ENCODE data around the gene RSBN1L. TPM values are rescaled to one million over a fixed set of nuclear protein-coding genes. Genes with fewer than 3 reads are reported as not detected.

RSBN1L gene
- polyA plus RNA-seq, 4 donors, result 6.4 to 17.5 (median 7.4) TPM

GRCh38 chr7:77727936-77728701 lies 31.9 kb downstream of the RSBN1L start:
- H3K4me1 ChIP-seq (ENCODE audit: control insufficient read depth in 3 of 3, insufficient read depth in 2 of 3, low read depth in 1 of 3, low read length in 2 of 3), result peaks cover 0 to 2% (median 0%) of the 10 kb centered on the region in 3 donors
- 45 to 74% (median 72%) methylated on average over 8 of the region's 8 CpGs for WGBS, 3 donors
- peaks cover 0 to 2% (median 0%) of the 10 kb centered on the region in 3 donors for H3K36me3 ChIP-seq (ENCODE audit: control insufficient read depth in 3 of 3, insufficient read depth in 2 of 3, low read depth in 1 of 3, low read length in 3 of 3)
- no peaks in the 10 kb centered on the region for H3K27me3 ChIP-seq (ENCODE audit: control insufficient read depth in 3 of 3, insufficient read depth in 3 of 3, low read length in 3 of 3)
- H3K4me3 ChIP-seq (ENCODE audit: low read depth in 1 of 3, low read length in 3 of 3), result no peak overlapping the region
- no peak for FAIRE-seq
- DNase-seq, result no peak
- no peak overlapping the region for H3K27ac ChIP-seq (ENCODE audit: low read depth in 1 of 3, low read length in 2 of 3)
- no peaks in the 10 kb centered on the region for H3K9me3 ChIP-seq (ENCODE audit: control insufficient read depth in 2 of 2, insufficient read depth in 1 of 2, low read depth in 1 of 2, low read length in 1 of 2)

GRCh38 chr7:77729574-77730348 lies 33.5 kb downstream of the RSBN1L start:
- peaks cover 0 to 7% (median 0%) of the 10 kb centered on the region in 3 donors for H3K4me1 ChIP-seq (ENCODE audit: control insufficient read depth in 3 of 3, insufficient read depth in 2 of 3, low read depth in 1 of 3, low read length in 2 of 3)
- no peak overlapping the region for H3K4me3 ChIP-seq (ENCODE audit: low read depth in 1 of 3, low read length in 3 of 3)
- H3K36me3 ChIP-seq (ENCODE audit: control insufficient read depth in 3 of 3, insufficient read depth in 2 of 3, low read depth in 1 of 3, low read length in 3 of 3), result peaks cover 0 to 2% (median 0%) of the 10 kb centered on the region in 3 donors
- no peaks in the 10 kb centered on the region for H3K27me3 ChIP-seq (ENCODE audit: control insufficient read depth in 3 of 3, insufficient read depth in 3 of 3, low read length in 3 of 3)
- no peak overlapping the region for H3K27ac ChIP-seq (ENCODE audit: low read depth in 1 of 3, low read length in 2 of 3)
- 92% methylated on average over 3 of the region's 3 CpGs for WGBS, 3 donors
- H3K9me3 ChIP-seq (ENCODE audit: control insufficient read depth in 2 of 2, insufficient read depth in 1 of 2, low read depth in 1 of 2, low read length in 1 of 2), result no peaks in the 10 kb centered on the region
- DNase-seq (no peak), FAIRE-seq (no peak)

- FAIRE-seq, result no peak
- no peak overlapping the region for H3K27ac ChIP-seq (ENCODE audit: low read depth in 1 of 3, low read length in 2 of 3)
- WGBS, 3 donors, result 46 to 69% (median 55%) methylated on average over 1 of the region's 1 CpG
Measured at GRCh38 chr7:77731716-77732115, 35.5 kb downstream of the RSBN1L start.

GRCh38 chr7:77734659-77735421 lies 38.6 kb downstream of the RSBN1L start:
- Histone ChIP-seq H3K4me3 (ENCODE audit: low read depth in 1 of 3, low read length in 3 of 3) (no peak overlapping the region), H3K4me1 (ENCODE audit: control insufficient read depth in 3 of 3, insufficient read depth in 2 of 3, low read depth in 1 of 3, low read length in 2 of 3) (peaks cover 0 to 7% (median 0%) of the 10 kb centered on the region in 3 donors), H3K36me3 (ENCODE audit: control insufficient read depth in 3 of 3, insufficient read depth in 2 of 3, low read depth in 1 of 3, low read length in 3 of 3) (peaks cover 0 to 8% (median 0%) of the 10 kb centered on the region in 3 donors), H3K27ac (ENCODE audit: low read depth in 1 of 3, low read length in 2 of 3) (peak overlapping the region in 1 of 3 donors; percentile 38), H3K27me3 (ENCODE audit: control insufficient read depth in 3 of 3, insufficient read depth in 3 of 3, low read length in 3 of 3) (no peaks in the 10 kb centered on the region), H3K9me3 (ENCODE audit: control insufficient read depth in 2 of 2, insufficient read depth in 1 of 2, low read depth in 1 of 2, low read length in 1 of 2) (no peaks in the 10 kb centered on the region)
- 12 to 65% (median 39%) methylated on average over 9 of the region's 9 CpGs for WGBS, 3 donors
- peak; percentile 95 for FAIRE-seq
- peak; percentile 45 to 91 for DNase-seq

More at GRCh38 chr7:77731716-77732115, 35.5 kb downstream of the RSBN1L start:
- Histone ChIP-seq H3K4me1 (ENCODE audit: control insufficient read depth in 3 of 3, insufficient read depth in 2 of 3, low read depth in 1 of 3, low read length in 2 of 3) (peaks cover 0 to 7% (median 0%) of the 10 kb centered on the region in 3 donors), H3K36me3 (ENCODE audit: control insufficient read depth in 3 of 3, insufficient read depth in 2 of 3, low read depth in 1 of 3, low read length in 3 of 3) (no peaks in the 10 kb centered on the region), H3K4me3 (ENCODE audit: low read depth in 1 of 3, low read length in 3 of 3) (no peak overlapping the region), H3K9me3 (ENCODE audit: control insufficient read depth in 2 of 2, insufficient read depth in 1 of 2, low read depth in 1 of 2, low read length in 1 of 2) (no peaks in the 10 kb centered on the region), H3K27me3 (ENCODE audit: control insufficient read depth in 3 of 3, insufficient read depth in 3 of 3, low read length in 3 of 3) (no peaks in the 10 kb centered on the region)
- no peak for DNase-seq

- Histone ChIP-seq H3K27me3 (ENCODE audit: control insufficient read depth in 3 of 3, insufficient read depth in 3 of 3, low read length in 3 of 3) (no peaks in the 10 kb centered on the region), H3K4me3 (ENCODE audit: low read depth in 1 of 3, low read length in 3 of 3) (no peak overlapping the region), H3K27ac (ENCODE audit: low read depth in 1 of 3, low read length in 2 of 3) (no peak overlapping the region), H3K9me3 (ENCODE audit: control insufficient read depth in 2 of 2, insufficient read depth in 1 of 2, low read depth in 1 of 2, low read length in 1 of 2) (no peaks in the 10 kb centered on the region), H3K4me1 (ENCODE audit: control insufficient read depth in 3 of 3, insufficient read depth in 2 of 3, low read depth in 1 of 3, low read length in 2 of 3) (peaks cover 0 to 7% (median 0%) of the 10 kb centered on the region in 3 donors), H3K36me3 (ENCODE audit: control insufficient read depth in 3 of 3, insufficient read depth in 2 of 3, low read depth in 1 of 3, low read length in 3 of 3) (peaks cover 0 to 8% (median 0%) of the 10 kb centered on the region in 3 donors)
- FAIRE-seq, result no peak
- WGBS, 3 donors, result 27 to 72% (median 51%) methylated on average over 1 of the region's 1 CpG
- no peak for DNase-seq
Measured at GRCh38 chr7:77735457-77735856, 39.2 kb downstream of the RSBN1L start.

GRCh38 chr7:77736991-77737390 lies 40.7 kb downstream of the RSBN1L start:
- no peak overlapping the region for H3K27ac ChIP-seq (ENCODE audit: low read depth in 1 of 3, low read length in 2 of 3)
- peaks cover 0 to 8% (median 0%) of the 10 kb centered on the region in 3 donors for H3K36me3 ChIP-seq (ENCODE audit: control insufficient read depth in 3 of 3, insufficient read depth in 2 of 3, low read depth in 1 of 3, low read length in 3 of 3)
- peaks cover 0 to 7% (median 0%) of the 10 kb centered on the region in 3 donors for H3K4me1 ChIP-seq (ENCODE audit: control insufficient read depth in 3 of 3, insufficient read depth in 2 of 3, low read depth in 1 of 3, low read length in 2 of 3)
- H3K9me3 ChIP-seq (ENCODE audit: control insufficient read depth in 2 of 2, insufficient read depth in 1 of 2, low read depth in 1 of 2, low read length in 1 of 2), result no peaks in the 10 kb centered on the region
- no peak overlapping the region for H3K4me3 ChIP-seq (ENCODE audit: low read depth in 1 of 3, low read length in 3 of 3)
- 92 to 96% (median 96%) methylated on average over 5 of the region's 5 CpGs for WGBS, 3 donors
- no peak for DNase-seq
- FAIRE-seq, result no peak
- no peaks in the 10 kb centered on the region for H3K27me3 ChIP-seq (ENCODE audit: control insufficient read depth in 3 of 3, insufficient read depth in 3 of 3, low read length in 3 of 3)

- FAIRE-seq, result no peak
- H3K27me3 ChIP-seq (ENCODE audit: control insufficient read depth in 3 of 3, insufficient read depth in 3 of 3, low read length in 3 of 3), result no peaks in the 10 kb centered on the region
Measured at GRCh38 chr7:77738382-77738781, 42.1 kb downstream of the RSBN1L start.

GRCh38 chr7:77738871-77739270 lies 42.6 kb downstream of the RSBN1L start:
- Histone ChIP-seq H3K36me3 (ENCODE audit: control insufficient read depth in 3 of 3, insufficient read depth in 2 of 3, low read depth in 1 of 3, low read length in 3 of 3) (peaks cover 0 to 16% (median 0%) of the 10 kb centered on the region in 3 donors), H3K9me3 (ENCODE audit: control insufficient read depth in 2 of 2, insufficient read depth in 1 of 2, low read depth in 1 of 2, low read length in 1 of 2) (no peaks in the 10 kb centered on the region), H3K27me3 (ENCODE audit: control insufficient read depth in 3 of 3, insufficient read depth in 3 of 3, low read length in 3 of 3) (no peaks in the 10 kb centered on the region), H3K4me1 (ENCODE audit: control insufficient read depth in 3 of 3, insufficient read depth in 2 of 3, low read depth in 1 of 3, low read length in 2 of 3) (peaks cover 0 to 4% (median 0%) of the 10 kb centered on the region in 3 donors), H3K4me3 (ENCODE audit: low read depth in 1 of 3, low read length in 3 of 3) (no peak overlapping the region), H3K27ac (ENCODE audit: low read depth in 1 of 3, low read length in 2 of 3) (no peak overlapping the region)
- FAIRE-seq (no peak), DNase-seq (no peak)
- WGBS, 3 donors, result 86 to 88% (median 88%) methylated on average over 3 of the region's 3 CpGs

More at GRCh38 chr7:77738382-77738781, 42.1 kb downstream of the RSBN1L start:
- Histone ChIP-seq H3K4me3 (ENCODE audit: low read depth in 1 of 3, low read length in 3 of 3) (no peak overlapping the region), H3K4me1 (ENCODE audit: control insufficient read depth in 3 of 3, insufficient read depth in 2 of 3, low read depth in 1 of 3, low read length in 2 of 3) (peaks cover 0 to 4% (median 0%) of the 10 kb centered on the region in 3 donors), H3K27ac (ENCODE audit: low read depth in 1 of 3, low read length in 2 of 3) (no peak overlapping the region), H3K36me3 (ENCODE audit: control insufficient read depth in 3 of 3, insufficient read depth in 2 of 3, low read depth in 1 of 3, low read length in 3 of 3) (peaks cover 0 to 14% (median 0%) of the 10 kb centered on the region in 3 donors), H3K9me3 (ENCODE audit: control insufficient read depth in 2 of 2, insufficient read depth in 1 of 2, low read depth in 1 of 2, low read length in 1 of 2) (no peaks in the 10 kb centered on the region)
- WGBS, 3 donors, result 100% methylated on average over 1 of the region's 1 CpG
- no peak for DNase-seq
